22Rv1 (cell line): ENCODE measurements around the gene LAMA2.

Experiments
- ZFX ChIP-seq: fragments of 450-650 bp; IDR thresholded peaks from 2 replicates; pipeline ENCODE4 v1.6.1; 2017; ENCODE audit warnings: antibody characterized with exemption, borderline replicate concordance
- TF ChIP-seq, protein P1 (sequence below): fragments of 450-650 bp; IDR thresholded peaks from 2 replicates; pipeline ENCODE4 v1.5.1; 2017; ENCODE audit warnings: mild to moderate bottlenecking

DNA sequence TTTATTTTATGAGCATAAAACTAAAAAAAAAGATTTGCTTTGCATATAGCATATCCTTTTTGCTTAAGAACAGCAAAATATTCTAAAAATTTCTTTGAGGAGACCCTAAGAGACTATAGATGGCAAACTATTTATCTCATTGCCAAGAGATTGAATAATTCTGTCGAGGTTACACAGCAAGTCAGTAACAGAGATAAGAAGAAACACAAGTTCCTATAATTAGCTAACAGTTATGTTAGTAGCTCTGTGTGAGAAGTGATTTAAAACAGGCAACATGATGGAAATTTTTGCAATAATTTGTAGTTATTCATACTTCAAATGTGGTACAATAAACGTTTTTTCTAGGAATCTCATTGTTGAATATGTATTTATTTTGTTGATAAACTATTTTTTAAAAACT is 9.1 kb downstream of the LAMA2 start:
- TF ChIP-seq, protein P1, sequence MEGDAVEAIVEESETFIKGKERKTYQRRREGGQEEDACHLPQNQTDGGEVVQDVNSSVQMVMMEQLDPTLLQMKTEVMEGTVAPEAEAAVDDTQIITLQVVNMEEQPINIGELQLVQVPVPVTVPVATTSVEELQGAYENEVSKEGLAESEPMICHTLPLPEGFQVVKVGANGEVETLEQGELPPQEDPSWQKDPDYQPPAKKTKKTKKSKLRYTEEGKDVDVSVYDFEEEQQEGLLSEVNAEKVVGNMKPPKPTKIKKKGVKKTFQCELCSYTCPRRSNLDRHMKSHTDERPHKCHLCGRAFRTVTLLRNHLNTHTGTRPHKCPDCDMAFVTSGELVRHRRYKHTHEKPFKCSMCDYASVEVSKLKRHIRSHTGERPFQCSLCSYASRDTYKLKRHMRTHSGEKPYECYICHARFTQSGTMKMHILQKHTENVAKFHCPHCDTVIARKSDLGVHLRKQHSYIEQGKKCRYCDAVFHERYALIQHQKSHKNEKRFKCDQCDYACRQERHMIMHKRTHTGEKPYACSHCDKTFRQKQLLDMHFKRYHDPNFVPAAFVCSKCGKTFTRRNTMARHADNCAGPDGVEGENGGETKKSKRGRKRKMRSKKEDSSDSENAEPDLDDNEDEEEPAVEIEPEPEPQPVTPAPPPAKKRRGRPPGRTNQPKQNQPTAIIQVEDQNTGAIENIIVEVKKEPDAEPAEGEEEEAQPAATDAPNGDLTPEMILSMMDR, result no peak
- TF ChIP-seq ZFX, result no peak
